Panc1 (cell line): ENCODE data around the gene ARHGEF25.

Experiments
- POLR2AphosphoS5 ChIP-seq: IDR thresholded peaks from 2 replicates; pipeline ENCODE4 v1.6.1; 2012; ENCODE audit warnings: mild to moderate bottlenecking, low read depth, low read length, moderate library complexity
- TF ChIP-seq, protein P1 (sequence below), 2 experiments: IDR thresholded peaks; 2 replicates each; pipeline ENCODE4 v1.6.1; 2011 to 2012; ENCODE audit warnings: low read depth in 2 of 2, control low read depth in 1 of 2, low read length in 1 of 2, mild to moderate bottlenecking in 1 of 2, moderate library complexity in 1 of 2; ENCODE audit not compliant: insufficient read depth in 1 of 2
- TF ChIP-seq, protein P2 (sequence below): fragments of 450-650 bp; IDR thresholded peaks from 2 replicates; pipeline ENCODE4 v1.5.1; 2017; ENCODE audit warnings: mild to moderate bottlenecking

DNA sequence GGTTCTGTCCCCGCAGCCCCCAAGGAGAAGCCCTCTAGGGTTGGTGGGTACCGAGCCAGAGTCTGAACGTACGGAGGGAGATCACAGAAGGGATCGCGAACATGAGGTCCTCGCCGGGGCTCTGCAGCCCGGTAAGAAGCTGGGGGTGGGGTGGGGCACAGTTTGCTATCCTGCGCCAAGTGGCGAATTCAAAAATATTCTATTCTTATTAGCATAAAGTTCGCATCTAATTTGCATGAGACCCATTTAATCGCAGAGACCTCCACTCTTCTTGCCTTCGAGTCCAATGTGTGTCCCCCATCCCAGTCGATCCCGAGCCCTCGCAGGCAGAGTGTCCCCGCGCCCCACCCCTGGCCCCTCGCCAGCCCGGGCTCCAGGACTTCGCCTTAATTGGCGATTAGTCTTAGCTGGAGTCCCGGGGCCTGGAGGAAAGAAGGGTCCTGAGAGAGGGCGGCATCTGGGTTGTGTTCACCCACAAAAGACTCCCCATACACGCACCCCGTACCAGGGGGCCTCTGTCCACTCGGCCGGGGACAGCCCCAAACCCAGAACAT is 604 bp upstream of the ARHGEF25 start:
- TF ChIP-seq, protein P1, sequence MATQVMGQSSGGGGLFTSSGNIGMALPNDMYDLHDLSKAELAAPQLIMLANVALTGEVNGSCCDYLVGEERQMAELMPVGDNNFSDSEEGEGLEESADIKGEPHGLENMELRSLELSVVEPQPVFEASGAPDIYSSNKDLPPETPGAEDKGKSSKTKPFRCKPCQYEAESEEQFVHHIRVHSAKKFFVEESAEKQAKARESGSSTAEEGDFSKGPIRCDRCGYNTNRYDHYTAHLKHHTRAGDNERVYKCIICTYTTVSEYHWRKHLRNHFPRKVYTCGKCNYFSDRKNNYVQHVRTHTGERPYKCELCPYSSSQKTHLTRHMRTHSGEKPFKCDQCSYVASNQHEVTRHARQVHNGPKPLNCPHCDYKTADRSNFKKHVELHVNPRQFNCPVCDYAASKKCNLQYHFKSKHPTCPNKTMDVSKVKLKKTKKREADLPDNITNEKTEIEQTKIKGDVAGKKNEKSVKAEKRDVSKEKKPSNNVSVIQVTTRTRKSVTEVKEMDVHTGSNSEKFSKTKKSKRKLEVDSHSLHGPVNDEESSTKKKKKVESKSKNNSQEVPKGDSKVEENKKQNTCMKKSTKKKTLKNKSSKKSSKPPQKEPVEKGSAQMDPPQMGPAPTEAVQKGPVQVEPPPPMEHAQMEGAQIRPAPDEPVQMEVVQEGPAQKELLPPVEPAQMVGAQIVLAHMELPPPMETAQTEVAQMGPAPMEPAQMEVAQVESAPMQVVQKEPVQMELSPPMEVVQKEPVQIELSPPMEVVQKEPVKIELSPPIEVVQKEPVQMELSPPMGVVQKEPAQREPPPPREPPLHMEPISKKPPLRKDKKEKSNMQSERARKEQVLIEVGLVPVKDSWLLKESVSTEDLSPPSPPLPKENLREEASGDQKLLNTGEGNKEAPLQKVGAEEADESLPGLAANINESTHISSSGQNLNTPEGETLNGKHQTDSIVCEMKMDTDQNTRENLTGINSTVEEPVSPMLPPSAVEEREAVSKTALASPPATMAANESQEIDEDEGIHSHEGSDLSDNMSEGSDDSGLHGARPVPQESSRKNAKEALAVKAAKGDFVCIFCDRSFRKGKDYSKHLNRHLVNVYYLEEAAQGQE (IDR thresholded peaks at IDR 0.05; ENCODE audit: insufficient read depth in 1 of 2, low read depth in 2 of 2, low read length in 1 of 2) = no peak
- TF ChIP-seq, protein P2, sequence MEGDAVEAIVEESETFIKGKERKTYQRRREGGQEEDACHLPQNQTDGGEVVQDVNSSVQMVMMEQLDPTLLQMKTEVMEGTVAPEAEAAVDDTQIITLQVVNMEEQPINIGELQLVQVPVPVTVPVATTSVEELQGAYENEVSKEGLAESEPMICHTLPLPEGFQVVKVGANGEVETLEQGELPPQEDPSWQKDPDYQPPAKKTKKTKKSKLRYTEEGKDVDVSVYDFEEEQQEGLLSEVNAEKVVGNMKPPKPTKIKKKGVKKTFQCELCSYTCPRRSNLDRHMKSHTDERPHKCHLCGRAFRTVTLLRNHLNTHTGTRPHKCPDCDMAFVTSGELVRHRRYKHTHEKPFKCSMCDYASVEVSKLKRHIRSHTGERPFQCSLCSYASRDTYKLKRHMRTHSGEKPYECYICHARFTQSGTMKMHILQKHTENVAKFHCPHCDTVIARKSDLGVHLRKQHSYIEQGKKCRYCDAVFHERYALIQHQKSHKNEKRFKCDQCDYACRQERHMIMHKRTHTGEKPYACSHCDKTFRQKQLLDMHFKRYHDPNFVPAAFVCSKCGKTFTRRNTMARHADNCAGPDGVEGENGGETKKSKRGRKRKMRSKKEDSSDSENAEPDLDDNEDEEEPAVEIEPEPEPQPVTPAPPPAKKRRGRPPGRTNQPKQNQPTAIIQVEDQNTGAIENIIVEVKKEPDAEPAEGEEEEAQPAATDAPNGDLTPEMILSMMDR = no peak
- TF ChIP-seq POLR2AphosphoS5 = no peak
